ENCODE results near the gene MC2R. TPM values are rescaled to one million over a fixed set of nuclear protein-coding genes. Genes with fewer than 3 reads are reported as not detected.

The MC2R gene
- total and polyA plus RNA-seq, 2 of the 4 experiments (the other 2 are of a cell fraction): not detected

DNA sequence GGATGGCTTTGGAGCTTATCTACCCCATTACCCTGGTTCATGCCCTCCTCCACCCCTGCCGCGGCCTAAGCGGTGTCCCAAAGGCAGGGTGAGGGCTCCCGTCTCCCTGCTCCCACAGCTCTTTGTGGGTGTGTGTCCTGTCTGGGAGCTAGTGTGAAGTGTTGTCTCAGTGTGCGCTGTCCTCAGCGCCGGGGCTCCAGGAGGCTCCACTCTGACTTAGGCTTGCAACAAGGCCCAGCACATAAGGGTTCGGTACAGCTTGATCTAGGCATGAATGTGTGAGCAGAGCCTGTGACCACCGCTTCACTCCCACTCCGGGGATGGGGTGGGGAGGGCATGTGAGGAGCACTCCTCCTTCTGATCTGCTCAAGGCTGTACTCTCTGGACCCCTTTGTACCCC lies 1.2 kb downstream of the MC2R start:
- Histone ChIP-seq H2BK20ac (ENCODE audit: low read depth, low read length) (no peak overlapping the region), H2BK120ac (ENCODE audit: low read depth, low read length) (no peak overlapping the region), H3K4me2 (ENCODE audit: low read depth, low read length) (no peak overlapping the region), H3K4me3 (ENCODE audit: insufficient read depth, low read depth, low read length) (no peak overlapping the region), H3K14ac (replicated peaks; ENCODE audit: low read depth, low read length) (no peak overlapping the region), H2AK5ac (ENCODE audit: low read depth, low read length) (no peak overlapping the region), H4K20me1 (ENCODE audit: insufficient read depth, low read length) (no peaks in the 10 kb centered on the region), H3K9me3 (ENCODE audit: control insufficient read depth, insufficient read depth, low read length) (peaks cover 27% of the 10 kb centered on the region), H3K4ac (ENCODE audit: low read depth, low read length) (no peak overlapping the region), H2AFZ (replicated peaks; ENCODE audit: low read length, poor library complexity) (no peak overlapping the region), H3K27ac (ENCODE audit: insufficient read depth, low read length) (no peak overlapping the region), H3K9me1 (ENCODE audit: insufficient read depth, low read length) (no peaks in the 10 kb centered on the region), H2BK15ac (ENCODE audit: low read depth, low read length) (no peak overlapping the region), H4K91ac (ENCODE audit: insufficient read depth, low read depth, low read length) (no peak overlapping the region), H3K4me1 (ENCODE audit: control insufficient read depth, insufficient read depth, low read length) (no peaks in the 10 kb centered on the region), H3K9ac (ENCODE audit: low read depth, low read length) (no peak overlapping the region), H3K36me3 (ENCODE audit: control insufficient read depth, insufficient read depth, low read length) (no peaks in the 10 kb centered on the region), H3K27me3 (ENCODE audit: control insufficient read depth, insufficient read depth, low read length) (no peaks in the 10 kb centered on the region), H3K23ac (ENCODE audit: low read depth, low read length) (no peak overlapping the region), H2AK9ac (replicated peaks; ENCODE audit: low read depth, low read length, poor library complexity) (no peak overlapping the region), H3K56ac (ENCODE audit: extremely low read depth, insufficient read depth, low read length) (no peak overlapping the region), H3K18ac (ENCODE audit: low read depth, low read length) (no peak overlapping the region), H2BK5ac (ENCODE audit: low read depth, low read length, poor library complexity, severe bottlenecking) (no peak overlapping the region), H4K8ac (ENCODE audit: low read depth in 2 of 2, low read length in 2 of 2) (no peak overlapping the region), H4K5ac (ENCODE audit: low read depth, low read length) (no peak overlapping the region), H3K79me1 (ENCODE audit: low read depth in 1 of 2, low read length in 2 of 2) (no peaks in the 10 kb centered on the region)
- BruUV-seq (replicated peaks): no TSS peak
- no CpG with 5 or more reads among the region's 10 CpGs for WGBS, 2 experiments (ENCODE audit: extremely low coverage in 2 of 2, insufficient read length in 1 of 2)
- intact Hi-C loops (cut with micrococcal nuclease) (no loop called here), dilution Hi-C loops (cut with HindIII; ENCODE audit: low sequenced_read_pairs, unreplicated experiment) (no loop called here), in situ Hi-C loops (cut with MboI; ENCODE audit: low sequenced_read_pairs) (no loop called here)
- TF ChIP-seq MAFK (IDR thresholded peaks at IDR 0.05; ENCODE audit: low read depth, low read length): no peak
- no peak for TF ChIP-seq RCOR1 (IDR thresholded peaks at IDR 0.05; ENCODE audit: insufficient replicate concordance, low read length)
- TF ChIP-seq, protein P1, sequence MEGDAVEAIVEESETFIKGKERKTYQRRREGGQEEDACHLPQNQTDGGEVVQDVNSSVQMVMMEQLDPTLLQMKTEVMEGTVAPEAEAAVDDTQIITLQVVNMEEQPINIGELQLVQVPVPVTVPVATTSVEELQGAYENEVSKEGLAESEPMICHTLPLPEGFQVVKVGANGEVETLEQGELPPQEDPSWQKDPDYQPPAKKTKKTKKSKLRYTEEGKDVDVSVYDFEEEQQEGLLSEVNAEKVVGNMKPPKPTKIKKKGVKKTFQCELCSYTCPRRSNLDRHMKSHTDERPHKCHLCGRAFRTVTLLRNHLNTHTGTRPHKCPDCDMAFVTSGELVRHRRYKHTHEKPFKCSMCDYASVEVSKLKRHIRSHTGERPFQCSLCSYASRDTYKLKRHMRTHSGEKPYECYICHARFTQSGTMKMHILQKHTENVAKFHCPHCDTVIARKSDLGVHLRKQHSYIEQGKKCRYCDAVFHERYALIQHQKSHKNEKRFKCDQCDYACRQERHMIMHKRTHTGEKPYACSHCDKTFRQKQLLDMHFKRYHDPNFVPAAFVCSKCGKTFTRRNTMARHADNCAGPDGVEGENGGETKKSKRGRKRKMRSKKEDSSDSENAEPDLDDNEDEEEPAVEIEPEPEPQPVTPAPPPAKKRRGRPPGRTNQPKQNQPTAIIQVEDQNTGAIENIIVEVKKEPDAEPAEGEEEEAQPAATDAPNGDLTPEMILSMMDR (conservative IDR thresholded peaks at IDR 0.05; ENCODE audit: low read depth, low read length): no peak
- no peak for TF ChIP-seq BHLHE40 (IDR thresholded peaks at IDR 0.05; ENCODE audit: low read depth, low read length)
- CTCF ChIA-PET: no interaction called here
- POLR2A ChIA-PET (ENCODE audit: unreplicated experiment): no interaction called here
- ATAC-seq (ENCODE audit: low read depth) (no peak), DNase-seq (no peak)

Data from IMR-90 (cell line).